CD4-positive, CD25-positive, alpha-beta regulatory T cell (primary cell): ENCODE results near the gene GAS2L3. TPM values are rescaled to one million over a fixed set of nuclear protein-coding genes. Genes with fewer than 3 reads are reported as not detected.

Experiments used
- ATAC-seq, 2 donors: fragments of 150-1000 bp; cut with Tn5 transposase; one replicate each; pipeline ENCODE4 v1.10.0; 2021; ENCODE audit warnings: low read depth in 2 of 2, moderate number of reproducible peaks in 2 of 2, moderate library complexity in 1 of 2
- DNase-seq, 3 donors: peaks; one replicate each; pipeline versions ENCODE4 v3.0.0 to v3.0.0-alpha.2; 2012 to 2022; ENCODE audit warnings: mixed read lengths in 1 of 3
- H3K27ac ChIP-seq: one replicate; pipeline ENCODE4 v1.7.0; 2013; ENCODE audit warnings: mild to moderate bottlenecking, low read length; ENCODE audit not compliant: insufficient read depth, poor library complexity, severe bottlenecking
- H3K27me3 ChIP-seq: one replicate; pipeline ENCODE4 v1.7.0; 2013; ENCODE audit warnings: low read length; ENCODE audit not compliant: control insufficient read depth, insufficient read depth
- H3K36me3 ChIP-seq: one replicate; pipeline ENCODE4 v1.7.0; 2013; ENCODE audit warnings: mild to moderate bottlenecking, low read length, moderate library complexity; ENCODE audit not compliant: control insufficient read depth, insufficient read depth
- H3K4me1 ChIP-seq: 2 replicates; pipeline ENCODE4 v1.7.0; 2013; ENCODE audit warnings: mild to moderate bottlenecking, low read length; ENCODE audit not compliant: insufficient read depth, control insufficient read depth, poor library complexity, severe bottlenecking
- H3K4me3 ChIP-seq: one replicate; pipeline ENCODE4 v1.7.0; 2013; ENCODE audit warnings: low read depth, mild to moderate bottlenecking, low read length, moderate library complexity
- H3K9me3 ChIP-seq, 2 experiments: 1 replicate in 1 of 2; 2 replicates in 1 of 2; pipeline ENCODE4 v1.7.0; 2013; ENCODE audit warnings: low read length in 2 of 2, mild to moderate bottlenecking in 1 of 2, moderate library complexity in 1 of 2; ENCODE audit not compliant: control insufficient read depth in 2 of 2
- H3K27ac Mint-ChIP-seq, 3 donors: one replicate each; pipeline ENCODE4 v1.8.0; 2020 to 2022; ENCODE audit warnings: mild to moderate bottlenecking in 3 of 3, mixed read lengths in 3 of 3, moderate library complexity in 2 of 3
- H3K27me3 Mint-ChIP-seq: one replicate; pipeline ENCODE4 v1.8.0; 2022; ENCODE audit warnings: mild to moderate bottlenecking, mixed read lengths
- H3K36me3 Mint-ChIP-seq: one replicate; pipeline ENCODE4 v1.8.0; 2020; ENCODE audit warnings: mixed read lengths
- H3K4me1 Mint-ChIP-seq, 4 donors: one replicate each; pipeline ENCODE4 v1.8.0; 2020 to 2022; ENCODE audit warnings: mixed read lengths in 4 of 4, mild to moderate bottlenecking in 1 of 4
- H3K4me3 Mint-ChIP-seq, 4 donors: one replicate each; pipeline ENCODE4 v1.8.0; 2020 to 2022; ENCODE audit warnings: mild to moderate bottlenecking in 4 of 4, mixed read lengths in 4 of 4, moderate library complexity in 3 of 4
- H3K9me3 Mint-ChIP-seq, 7 donors: one replicate each; pipeline ENCODE4 v1.8.0; 2020 to 2022; ENCODE audit warnings: mixed read lengths in 7 of 7, mild to moderate bottlenecking in 3 of 7, moderate library complexity in 2 of 7
- polyA plus RNA-seq, 4 donors: library from polyadenylated mRNA; unstranded; fragments of 300-500 nt; fragmentation: Illumina TruSeq; gene quantifications; one replicate each; pipeline ENCODE4 v1.2.3, GENCODE V29; 2021
- total RNA-seq: library from RNA; stranded (reverse); gene quantifications from one replicate; pipeline ENCODE4 v1.2.3, GENCODE V29; 2022

The GAS2L3 gene
- total and polyA plus RNA-seq, 5 donors from 2014 or later, result 0.12 TPM; not detected in 4

GRCh38 chr12:100669922-100670321, 96.4 kb downstream of the GAS2L3 start:
- no peak overlapping the region for H3K27ac Mint-ChIP-seq
- no peaks in the 10 kb centered on the region for H3K36me3 Mint-ChIP-seq
- H3K9me3 Mint-ChIP-seq, result peaks cover 0 to 2% (median 0%) of the 10 kb centered on the region in 7 donors
- no peaks in the 10 kb centered on the region for H3K27me3 Mint-ChIP-seq
- no peak overlapping the region for H3K4me3 Mint-ChIP-seq
- Histone ChIP-seq H3K9me3 (no peaks in the 10 kb centered on the region), H3K36me3 (no peaks in the 10 kb centered on the region), H3K27ac (no peak overlapping the region), H3K27me3 (no peaks in the 10 kb centered on the region), H3K4me3 (no peak overlapping the region), H3K4me1 (no peaks in the 10 kb centered on the region)
- ATAC-seq, result no peak
- no peak for DNase-seq
- no peaks in the 10 kb centered on the region for H3K4me1 Mint-ChIP-seq

- Mint-ChIP-seq H3K9me3 (peaks cover 0 to 2% (median 0%) of the 10 kb centered on the region in 7 donors), H3K4me3 (no peak overlapping the region), H3K27ac (no peak overlapping the region), H3K36me3 (no peaks in the 10 kb centered on the region), H3K27me3 (no peaks in the 10 kb centered on the region), H3K4me1 (no peaks in the 10 kb centered on the region)
- ATAC-seq (no peak), DNase-seq (no peak)
- Histone ChIP-seq H3K9me3 (no peaks in the 10 kb centered on the region), H3K4me3 (no peak overlapping the region), H3K27ac (no peak overlapping the region), H3K36me3 (no peaks in the 10 kb centered on the region), H3K27me3 (no peaks in the 10 kb centered on the region), H3K4me1 (no peaks in the 10 kb centered on the region)
Observed at GRCh38 chr12:100671396-100672074, 98.1 kb downstream of the GAS2L3 start.

- H3K27ac Mint-ChIP-seq, result no peak overlapping the region
- Histone ChIP-seq H3K4me1 (no peaks in the 10 kb centered on the region), H3K27ac (no peak overlapping the region), H3K9me3 (no peaks in the 10 kb centered on the region), H3K27me3 (no peaks in the 10 kb centered on the region), H3K4me3 (no peak overlapping the region), H3K36me3 (no peaks in the 10 kb centered on the region)
- DNase-seq (peak in 1 of 3 donors; percentile 2), ATAC-seq (no peak)
- no peak overlapping the region for H3K4me3 Mint-ChIP-seq
- H3K36me3 Mint-ChIP-seq, result no peaks in the 10 kb centered on the region
- H3K27me3 Mint-ChIP-seq, result no peaks in the 10 kb centered on the region
- H3K4me1 Mint-ChIP-seq, result no peaks in the 10 kb centered on the region
- peaks cover 0 to 2% (median 1%) of the 10 kb centered on the region in 7 donors for H3K9me3 Mint-ChIP-seq
Observed at GRCh38 chr12:100672075-100672592, 98.7 kb downstream of the GAS2L3 start.

- no peaks in the 10 kb centered on the region for H3K27me3 ChIP-seq
- Mint-ChIP-seq H3K27ac (no peak overlapping the region), H3K4me1 (no peaks in the 10 kb centered on the region)
Observed at GRCh38 chr12:100674036-100674888, 100.8 kb downstream of the GAS2L3 start.

More at GRCh38 chr12:100674036-100674888, 100.8 kb downstream of the GAS2L3 start:
- no peak overlapping the region for H3K4me3 ChIP-seq
- no peak overlapping the region for H3K4me3 Mint-ChIP-seq
- no peaks in the 10 kb centered on the region for H3K27me3 Mint-ChIP-seq
- peaks cover 0 to 9% (median 1%) of the 10 kb centered on the region in 7 donors for H3K9me3 Mint-ChIP-seq
- H3K4me1 ChIP-seq, result no peaks in the 10 kb centered on the region
- H3K9me3 ChIP-seq, result no peaks in the 10 kb centered on the region
- DNase-seq, result no peak
- no peak overlapping the region for H3K27ac ChIP-seq
- no peak for ATAC-seq
- H3K36me3 ChIP-seq, result no peaks in the 10 kb centered on the region
- H3K36me3 Mint-ChIP-seq, result no peaks in the 10 kb centered on the region

Other genes with a start within 250 kb of the GAS2L3 start
- gene SLC17A8, start 216.6 kb upstream of the GAS2L3 start, total RNA-seq, result not detected
- not detected for gene SLC17A8, start 216.6 kb upstream of the GAS2L3 start, polyA plus RNA-seq
- gene NR1H4, start 99.8 kb upstream of the GAS2L3 start, total RNA-seq, result not detected
- not detected for gene NR1H4, start 99.8 kb upstream of the GAS2L3 start, polyA plus RNA-seq
- gene ANO4, start 221.1 kb downstream of the GAS2L3 start, total RNA-seq, result not detected
- not detected for gene ANO4, start 221.1 kb downstream of the GAS2L3 start, polyA plus RNA-seq